ENCODE measurements around the gene KIF16B.

Gene KIF16B

GRCh38 chr20:16390991-16391390, 182.3 kb downstream of the KIF16B start:
- no peak for DNase-seq

GRCh38 chr20:16388731-16389130, 184.5 kb downstream of the KIF16B start:
- no peak for DNase-seq

- DNase-seq, result no peak
Measured at GRCh38 chr20:16387666-16388065, 185.6 kb downstream of the KIF16B start.

- no peak for DNase-seq
Measured at GRCh38 chr20:16385891-16386290, 187.4 kb downstream of the KIF16B start.

GRCh38 chr20:16385462-16385861, 187.8 kb downstream of the KIF16B start:
- DNase-seq, result no peak

- no peak for DNase-seq
Measured at GRCh38 chr20:16381444-16381843, 191.8 kb downstream of the KIF16B start.

GRCh38 chr20:16378712-16379370, 194.4 kb downstream of the KIF16B start:
- DNase-seq, result no peak

GRCh38 chr20:16378122-16378521, 195.1 kb downstream of the KIF16B start:
- DNase-seq, result no peak

- DNase-seq, result no peak
Measured at GRCh38 chr20:16369441-16369840, 203.8 kb downstream of the KIF16B start.

- DNase-seq, result no peak
Measured at GRCh38 chr20:16368645-16369292, 204.5 kb downstream of the KIF16B start.

GRCh38 chr20:16367948-16368560, 205.2 kb downstream of the KIF16B start:
- DNase-seq, result no peak

GRCh38 chr20:16366529-16366928, 206.7 kb downstream of the KIF16B start:
- DNase-seq, result no peak

GRCh38 chr20:16364320-16364687, 208.9 kb downstream of the KIF16B start:
- DNase-seq, result no peak

GRCh38 chr20:16363506-16364319, 209.5 kb downstream of the KIF16B start:
- DNase-seq, result no peak

- no peak for DNase-seq
Measured at GRCh38 chr20:16362642-16363041, 210.6 kb downstream of the KIF16B start.

GRCh38 chr20:16360668-16361067, 212.6 kb downstream of the KIF16B start:
- no peak for DNase-seq

- DNase-seq, result no peak
Measured at GRCh38 chr20:16353417-16353781, 219.8 kb downstream of the KIF16B start.

GRCh38 chr20:16352751-16353416, 220.4 kb downstream of the KIF16B start:
- no peak for DNase-seq

- no peak for DNase-seq
Measured at GRCh38 chr20:16352321-16352720, 220.9 kb downstream of the KIF16B start.

- no peak for DNase-seq
Measured at GRCh38 chr20:16351415-16351814, 221.8 kb downstream of the KIF16B start.

GRCh38 chr20:16350465-16350864, 222.8 kb downstream of the KIF16B start:
- DNase-seq, result no peak

- DNase-seq, result no peak
Measured at GRCh38 chr20:16349523-16350260, 223.6 kb downstream of the KIF16B start.
